Head of caudate nucleus (tissue), 42 donors: ENCODE data around the gene ACSM2A.
"Not testable (repeated sequence)": the region's sequence is repeated elsewhere in the genome, so short reads cannot be mapped to it uniquely, and the experiment has no call there.

ENCODE experiments used
- DNase-seq, 42 donors: peaks; one replicate each; pipeline versions ENCODE4 v3.0.0 to v3.0.0-alpha.2; 2020 to 2021; ENCODE audit warnings: mixed read lengths in 7 of 42
- intact Hi-C: fragments of 100-400 bp; cut with DNase I; formaldehyde crosslinking; loops from one replicate; pipeline ENCODE4 v1.15.0; 2022

ACSM2A gene

GRCh38 chr16:20531795-20532194 is 80.5 kb downstream of the ACSM2A start:
- DNase-seq, intact Hi-C loops: not testable (repeated sequence)

- DNase-seq, intact Hi-C loops: not testable (repeated sequence)
Measured at GRCh38 chr16:20532284-20532792, 81.0 kb downstream of the ACSM2A start.

GRCh38 chr16:20536669-20537068 is 85.3 kb downstream of the ACSM2A start:
- DNase-seq, intact Hi-C loops: not testable (repeated sequence)
